IPS DF 4.7 (cell line): ENCODE results near the gene SPTBN4.
A peak's percentile ranks its signal among the peaks of the same experiment; 100 is the strongest.
"Not testable (repeated sequence)": the region's sequence is repeated elsewhere in the genome, so short reads cannot be mapped to it uniquely, and the experiment has no call there.

Source experiments
- DNase-seq: peaks from one replicate; pipeline ENCODE4 v3.0.0-alpha.2; 2013; ENCODE audit warnings: low spot score; ENCODE audit errors: extremely low read depth

The SPTBN4 gene

GRCh38 chr19:40614622-40615411 is 148.0 kb downstream of the SPTBN4 start:
- DNase-seq, result peak; percentile 53

GRCh38 chr19:40616178-40616577 is 149.4 kb downstream of the SPTBN4 start:
- no peak for DNase-seq

- no peak for DNase-seq
Measured at GRCh38 chr19:40616941-40617340, 150.1 kb downstream of the SPTBN4 start.

- DNase-seq, result no peak
Measured at GRCh38 chr19:40617961-40618360, 151.2 kb downstream of the SPTBN4 start.

- DNase-seq, result no peak
Measured at GRCh38 chr19:40619333-40620160, 152.7 kb downstream of the SPTBN4 start.

GRCh38 chr19:40620161-40620485 is 153.3 kb downstream of the SPTBN4 start:
- DNase-seq, result no peak

GRCh38 chr19:40621283-40621682 is 154.5 kb downstream of the SPTBN4 start:
- DNase-seq, result no peak

GRCh38 chr19:40621966-40622772 is 155.4 kb downstream of the SPTBN4 start:
- no peak for DNase-seq

- DNase-seq, result no peak
Measured at GRCh38 chr19:40622773-40623075, 155.9 kb downstream of the SPTBN4 start.

- peak; percentile 74 for DNase-seq
Measured at GRCh38 chr19:40623403-40624251, 156.8 kb downstream of the SPTBN4 start.

GRCh38 chr19:40624369-40625153 is 157.8 kb downstream of the SPTBN4 start:
- DNase-seq, result not testable (repeated sequence)

GRCh38 chr19:40625406-40626120 is 158.8 kb downstream of the SPTBN4 start:
- DNase-seq, result no peak
